GM19372 (cell line): ENCODE data around the gene NOS1AP.
"Not testable (repeated sequence)": the region's sequence is repeated elsewhere in the genome, so short reads cannot be mapped to it uniquely, and the experiment has no call there.

Experiments used
- ATAC-seq: cut with Tn5 transposase; IDR thresholded peaks from one replicate; pipeline ENCODE4 v1.9.1; 2021; ENCODE audit warnings: mild to moderate bottlenecking, low read depth, moderate library complexity; ENCODE audit not compliant: unreplicated experiment

The NOS1AP gene

GRCh38 chr1:162317621-162318020, 248.1 kb downstream of the NOS1AP start:
- no peak for ATAC-seq

GRCh38 chr1:162319493-162320175, 250.1 kb downstream of the NOS1AP start:
- ATAC-seq: no peak

GRCh38 chr1:162321809-162322422, 252.4 kb downstream of the NOS1AP start:
- ATAC-seq: no peak

- ATAC-seq: no peak
Measured at GRCh38 chr1:162323023-162323422, 253.5 kb downstream of the NOS1AP start.

GRCh38 chr1:162324396-162324795, 254.9 kb downstream of the NOS1AP start:
- no peak for ATAC-seq

GRCh38 chr1:162326559-162326958, 257.1 kb downstream of the NOS1AP start:
- ATAC-seq: no peak

GRCh38 chr1:162327144-162327787, 257.8 kb downstream of the NOS1AP start:
- ATAC-seq: no peak

GRCh38 chr1:162327788-162328165, 258.3 kb downstream of the NOS1AP start:
- ATAC-seq: no peak

- ATAC-seq: no peak
Measured at GRCh38 chr1:162328512-162328911, 259.0 kb downstream of the NOS1AP start.

- ATAC-seq: no peak
Measured at GRCh38 chr1:162329826-162330225, 260.3 kb downstream of the NOS1AP start.

- ATAC-seq: no peak
Measured at GRCh38 chr1:162333991-162334390, 264.5 kb downstream of the NOS1AP start.

GRCh38 chr1:162335126-162335525, 265.6 kb downstream of the NOS1AP start:
- no peak for ATAC-seq

GRCh38 chr1:162336621-162337285, 267.3 kb downstream of the NOS1AP start:
- no peak for ATAC-seq

GRCh38 chr1:162342452-162342983, 273.0 kb downstream of the NOS1AP start:
- ATAC-seq: no peak

GRCh38 chr1:162343470-162343869, 274.0 kb downstream of the NOS1AP start:
- no peak for ATAC-seq

- ATAC-seq: no peak
Measured at GRCh38 chr1:162347281-162347680, 277.8 kb downstream of the NOS1AP start.

- no peak for ATAC-seq
Measured at GRCh38 chr1:162349635-162350330, 280.3 kb downstream of the NOS1AP start.

GRCh38 chr1:162351246-162351842, 281.9 kb downstream of the NOS1AP start:
- ATAC-seq: no peak

GRCh38 chr1:162351874-162352273, 282.4 kb downstream of the NOS1AP start:
- ATAC-seq: not testable (repeated sequence)

GRCh38 chr1:162353078-162353477, 283.6 kb downstream of the NOS1AP start:
- no peak for ATAC-seq
